HCT116 (cell line): ENCODE measurements around the gene SNN. TPM values are rescaled to one million over a fixed set of nuclear protein-coding genes. Genes with fewer than 3 reads are reported as not detected.

Experiments
- ATAC-seq: fragments of 200-7000 bp; cut with Tn5 transposase; 2 replicates; pipeline ENCODE4 v1.9.1; 2020; ENCODE audit warnings: mild to moderate bottlenecking, moderate library complexity
- BruUV-seq: library from RNA; stranded (reverse); fragments of 400-500 nt; replicated peaks from 2 replicates; lab custom pipeline; 2021; lab: Mats Ljungman, UMichigan
- CTCF ChIA-PET: fragments of 300-600 bp; sonication (Branson Sonifier 250); formaldehyde crosslinking; loops from one replicate; lab custom pipeline; 2021; ENCODE audit warnings: antibody characterized with exemption; lab: Charles Lee
- POLR2A ChIA-PET: fragments of 300-600, 350-600 bp; sonication (Branson Sonifier 250); formaldehyde crosslinking; loops from one replicate; lab custom pipeline; 2021; ENCODE audit warnings: antibody characterized with exemption; lab: Charles Lee
- RAD21 ChIA-PET, 2 experiments: fragments of 300-600 bp; sonication (Branson Sonifier 250); formaldehyde crosslinking; loops; one replicate each; lab custom pipeline; 2023; ENCODE audit warnings: low total read pairs in 2 of 2; ENCODE audit not compliant: uncharacterized antibody in 2 of 2, unreplicated experiment in 2 of 2, low non-redundant PET in 1 of 2; lab: Charles Lee
- DNase-seq: peaks from one replicate; pipeline ENCODE4 v3.0.0-alpha.2; 2010; ENCODE audit warnings: low read depth, low spot score
- H2AFZ ChIP-seq: fragments of 200-600 bp; shearing (Covaris generic), sonication (generic); 2 replicates; pipeline ENCODE4 v1.6.1; 2017; ENCODE audit warnings: low read depth, mixed run types, mixed read lengths, antibody characterized with exemption, low read length; ENCODE audit not compliant: poor library complexity, severe bottlenecking
- H3K27ac ChIP-seq: 2 replicates; pipeline ENCODE4 v1.5.1; 2012; ENCODE audit warnings: low read depth, low read length
- H3K27me3 ChIP-seq: fragments of 200-600 bp; sonication (generic); 2 replicates; pipeline ENCODE4 v1.6.1; 2016; ENCODE audit warnings: mixed run types, low read length, mixed read lengths; ENCODE audit not compliant: insufficient read depth
- H3K36me3 ChIP-seq, 2 experiments: fragments of 200-500 bp in 1 of 2; fragments of 200-600 bp in 1 of 2; sonication (Bioruptor generic) in 1 of 2; sonication (generic) in 1 of 2; 2 replicates each; pipeline versions ENCODE4 v1.5.1 to v1.6.1; 2014 to 2016; ENCODE audit warnings: low read length in 2 of 2, inconsistent platforms in 1 of 2, mixed read lengths in 1 of 2, mixed run types in 1 of 2; ENCODE audit not compliant: insufficient read depth in 2 of 2, control insufficient read depth in 1 of 2
- H3K4me1 ChIP-seq, 2 experiments: fragments of 200-600 bp in 1 of 2; sonication (generic) in 1 of 2; 2 replicates each; pipeline versions ENCODE4 v1.5.1 to v1.6.1; 2012 to 2017; ENCODE audit warnings: low read length in 2 of 2, inconsistent platforms in 1 of 2, mild to moderate bottlenecking in 1 of 2, mixed read lengths in 1 of 2, mixed run types in 1 of 2, moderate library complexity in 1 of 2; ENCODE audit not compliant: insufficient read depth in 2 of 2, control insufficient read depth in 1 of 2
- H3K4me2 ChIP-seq: fragments of 200-600 bp; sonication (generic); 2 replicates; pipeline ENCODE4 v1.6.1; 2017; ENCODE audit warnings: mixed run types, low read length, mixed read lengths
- H3K4me3 ChIP-seq, 2 experiments: fragments of 200-600 bp in 1 of 2; sonication (generic) in 1 of 2; replicated peaks in 1 of 2; 2 replicates each; pipeline ENCODE4 v1.5.1; 2011 to 2016; ENCODE audit warnings: low read length in 2 of 2, control low read depth in 1 of 2, low read depth in 1 of 2, mild to moderate bottlenecking in 1 of 2, mixed read lengths in 1 of 2, mixed run types in 1 of 2
- H3K79me2 ChIP-seq: fragments of 200-600 bp; sonication (generic); 2 replicates; pipeline ENCODE4 v1.6.1; 2017; ENCODE audit warnings: mild to moderate bottlenecking, mixed run types, low read length, moderate library complexity, mixed read lengths; ENCODE audit not compliant: insufficient read depth
- H3K9ac ChIP-seq: fragments of 200-600 bp; sonication (generic); 2 replicates; pipeline ENCODE4 v1.6.1; 2016; ENCODE audit warnings: low read length, mixed read lengths
- H3K9me2 ChIP-seq: fragments of 200-600 bp; sonication (generic), shearing (Covaris generic); 2 replicates; pipeline ENCODE4 v1.6.1; 2017; ENCODE audit warnings: mixed run types, mild to moderate bottlenecking, moderate library complexity; ENCODE audit not compliant: insufficient read depth
- H3K9me3 ChIP-seq, 2 experiments: fragments of 200-500 bp in 1 of 2; fragments of 200-600 bp in 1 of 2; sonication (Bioruptor generic) in 1 of 2; sonication (generic) in 1 of 2; 2 replicates each; pipeline ENCODE4 v1.6.1; 2014 to 2017; ENCODE audit warnings: low read length in 2 of 2, mixed read lengths in 2 of 2, inconsistent platforms in 1 of 2, low read depth in 1 of 2, mild to moderate bottlenecking in 1 of 2, mixed run types in 1 of 2, moderate library complexity in 1 of 2; ENCODE audit not compliant: control insufficient read depth in 1 of 2, insufficient read depth in 1 of 2
- H4K20me1 ChIP-seq: fragments of 200-600 bp; sonication (generic), shearing (Covaris generic); 2 replicates; pipeline ENCODE4 v1.6.1; 2017; ENCODE audit warnings: mixed run types, mild to moderate bottlenecking, moderate library complexity; ENCODE audit not compliant: insufficient read depth
- ELF1 ChIP-seq: IDR thresholded peaks from 2 replicates; pipeline ENCODE4 v1.6.1; 2012; ENCODE audit warnings: low read depth, borderline replicate concordance
- EZH2 ChIP-seq: fragments of 200-600 bp; sonication (generic); IDR thresholded peaks from 2 replicates; pipeline ENCODE4 v1.6.1; 2017; ENCODE audit warnings: antibody characterized with exemption, mixed run types
- JUND ChIP-seq: IDR thresholded peaks from 2 replicates; pipeline ENCODE4 v1.6.1; 2012
- POLR2A ChIP-seq: IDR thresholded peaks from 2 replicates; pipeline ENCODE4 v1.7.0; 2011; ENCODE audit warnings: borderline replicate concordance; ENCODE audit not compliant: insufficient read depth, insufficient read length; ENCODE audit errors: extremely low read depth
- POLR2AphosphoS5 ChIP-seq: IDR thresholded peaks from 2 replicates; pipeline ENCODE4 v1.6.1; 2011; ENCODE audit warnings: mild to moderate bottlenecking, low read depth, low read length, moderate library complexity
- SP1 ChIP-seq: IDR thresholded peaks from 2 replicates; pipeline ENCODE4 v1.6.1; 2012; ENCODE audit warnings: low read depth
- intact Hi-C: fragments of 100-400 bp; cut with micrococcal nuclease; formaldehyde crosslinking; loops from 2 replicates; pipeline ENCODE4 v1.10.0; 2022
- total RNA-seq: library from RNA; stranded (reverse); gene quantifications from one replicate; pipeline ENCODE4 v1.2.1, GENCODE V29; 2021; ENCODE audit not compliant: unreplicated experiment
- TF ChIP-seq, protein P1 (sequence below): IDR thresholded peaks from 2 replicates; pipeline ENCODE4 v1.6.1; 2011; ENCODE audit warnings: mild to moderate bottlenecking, low read length, moderate library complexity; ENCODE audit not compliant: insufficient replicate concordance; ENCODE audit errors: extremely low read depth

SNN gene
- total RNA-seq, 1 experiment from 2014 or later = 12.2 TPM

GRCh38 chr16:11667221-11667823 is 933 bp upstream of the SNN start:
- CTCF ChIA-PET = no interaction called here
- BruUV-seq = no TSS peak
- no peaks in the 10 kb centered on the region for H3K79me2 ChIP-seq
- no peaks in the 10 kb centered on the region for H4K20me1 ChIP-seq
- no peak overlapping the region for H3K4me3 ChIP-seq
- POLR2A ChIA-PET = no interaction called here
- ATAC-seq (no peak), DNase-seq (no peak)
- H2AFZ ChIP-seq = no peak overlapping the region
- H3K36me3 ChIP-seq = no peaks in the 10 kb centered on the region
- H3K9ac ChIP-seq = no peak overlapping the region
- no peak overlapping the region for H3K27ac ChIP-seq
- TF ChIP-seq POLR2AphosphoS5 (no peak), ELF1 (no peak), POLR2A (no peak), SP1 (no peak), EZH2 (no peak), JUND (no peak)
- TF ChIP-seq, protein P1, sequence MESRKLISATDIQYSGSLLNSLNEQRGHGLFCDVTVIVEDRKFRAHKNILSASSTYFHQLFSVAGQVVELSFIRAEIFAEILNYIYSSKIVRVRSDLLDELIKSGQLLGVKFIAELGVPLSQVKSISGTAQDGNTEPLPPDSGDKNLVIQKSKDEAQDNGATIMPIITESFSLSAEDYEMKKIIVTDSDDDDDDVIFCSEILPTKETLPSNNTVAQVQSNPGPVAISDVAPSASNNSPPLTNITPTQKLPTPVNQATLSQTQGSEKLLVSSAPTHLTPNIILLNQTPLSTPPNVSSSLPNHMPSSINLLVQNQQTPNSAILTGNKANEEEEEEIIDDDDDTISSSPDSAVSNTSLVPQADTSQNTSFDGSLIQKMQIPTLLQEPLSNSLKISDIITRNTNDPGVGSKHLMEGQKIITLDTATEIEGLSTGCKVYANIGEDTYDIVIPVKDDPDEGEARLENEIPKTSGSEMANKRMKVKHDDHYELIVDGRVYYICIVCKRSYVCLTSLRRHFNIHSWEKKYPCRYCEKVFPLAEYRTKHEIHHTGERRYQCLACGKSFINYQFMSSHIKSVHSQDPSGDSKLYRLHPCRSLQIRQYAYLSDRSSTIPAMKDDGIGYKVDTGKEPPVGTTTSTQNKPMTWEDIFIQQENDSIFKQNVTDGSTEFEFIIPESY = no peak
- peaks cover 10 to 27% of the 10 kb centered on the region in 2 experiments; a peak in 3 of 4 replicates for H3K4me1 ChIP-seq
- intact Hi-C loops = no loop called here
- H3K27me3 ChIP-seq = no peaks in the 10 kb centered on the region
- peak overlapping the region; percentile 72 for H3K4me2 ChIP-seq
- RAD21 ChIA-PET = no interaction called here
- no peaks in the 10 kb centered on the region for H3K9me2 ChIP-seq
- no peaks in the 10 kb centered on the region for H3K9me3 ChIP-seq
